WTC11 (cell line): ENCODE results near the gene CXCL11. TPM values are rescaled to one million over a fixed set of nuclear protein-coding genes. Genes with fewer than 3 reads are reported as not detected.

Experiments
- ATAC-seq: fragments of 200-7000 bp; cut with Tn5 transposase; 2 replicates; pipeline ENCODE4 v1.10.0; 2021; ENCODE audit warnings: mild to moderate bottlenecking, moderate library complexity
- CTCF ChIA-PET: fragments of 300-600 bp; sonication (Branson Sonifier 250); formaldehyde crosslinking; loops from one replicate; lab custom pipeline; 2021; ENCODE audit warnings: antibody characterized with exemption; lab: Charles Lee
- POLR2A ChIA-PET: fragments of 350-600 bp; sonication (Branson Sonifier 250); formaldehyde crosslinking; loops from one replicate; lab custom pipeline; 2021; ENCODE audit warnings: antibody characterized with exemption; lab: Charles Lee
- DNase-seq: peaks from one replicate; pipeline ENCODE4 v3.0.0; 2021; ENCODE audit warnings: low spot score
- H3K27ac Mint-ChIP-seq: 2 replicates; pipeline ENCODE4 v1.8.0; 2021; ENCODE audit warnings: mixed read lengths
- H3K27me3 Mint-ChIP-seq: 2 replicates; pipeline ENCODE4 v1.8.0; 2021; ENCODE audit warnings: low read depth, mild to moderate bottlenecking, moderate library complexity, mixed read lengths
- H3K36me3 Mint-ChIP-seq: 2 replicates; pipeline ENCODE4 v1.8.0; 2021; ENCODE audit warnings: mixed read lengths
- H3K4me1 Mint-ChIP-seq: 2 replicates; pipeline ENCODE4 v1.8.0; 2022; ENCODE audit warnings: mixed read lengths
- H3K4me3 Mint-ChIP-seq: 2 replicates; pipeline ENCODE4 v1.8.0; 2021; ENCODE audit warnings: mild to moderate bottlenecking, moderate library complexity, mixed read lengths
- H3K9me3 Mint-ChIP-seq: 2 replicates; pipeline ENCODE4 v1.8.0; 2021; ENCODE audit warnings: mixed read lengths
- CBFB ChIP-seq: sonication (generic); formaldehyde crosslinking; IDR thresholded peaks from 2 replicates; pipeline ENCODE4 v1.8.1; 2022; ENCODE audit warnings: mild to moderate bottlenecking, low read depth, missing genetic modification reagents
- CTCF ChIP-seq: fragments of 200-600 bp; IDR thresholded peaks from 2 replicates; pipeline ENCODE4 v1.8.0; 2022; ENCODE audit warnings: antibody characterized with exemption
- EMX1 ChIP-seq: fragments of 250-450 bp; sonication (Bioruptor Pico); IDR thresholded peaks from 2 replicates; pipeline ENCODE4 v1.8.0; 2021; ENCODE audit warnings: mild to moderate bottlenecking
- ESRRA ChIP-seq: sonication (generic); formaldehyde crosslinking; IDR thresholded peaks from 2 replicates; pipeline ENCODE4 v1.8.1; 2022; ENCODE audit warnings: mild to moderate bottlenecking, missing genetic modification reagents, borderline replicate concordance
- FOXK1 ChIP-seq: sonication (generic); formaldehyde crosslinking; IDR thresholded peaks from 2 replicates; pipeline ENCODE4 v1.8.0; 2022; ENCODE audit warnings: mild to moderate bottlenecking, moderate library complexity, missing genetic modification reagents
- IRF2 ChIP-seq: sonication (generic); formaldehyde crosslinking; IDR thresholded peaks from 2 replicates; pipeline ENCODE4 v1.8.0; 2022; ENCODE audit warnings: low read depth, missing genetic modification reagents, borderline replicate concordance
- JAZF1 ChIP-seq: fragments of 250-450 bp; sonication (Bioruptor Pico); IDR thresholded peaks from 2 replicates; pipeline ENCODE4 v1.9.0; 2021; ENCODE audit warnings: moderate library complexity, mild to moderate bottlenecking, inconsistent platforms
- NR2C2 ChIP-seq: sonication (generic); formaldehyde crosslinking; IDR thresholded peaks from 2 replicates; pipeline ENCODE4 v1.8.0; 2022; ENCODE audit warnings: mild to moderate bottlenecking, missing genetic modification reagents
- PRRX2 ChIP-seq: fragments of 250-450 bp; sonication (Bioruptor Pico); IDR thresholded peaks from 2 replicates; pipeline ENCODE4 v1.8.0; 2021; ENCODE audit warnings: mild to moderate bottlenecking
- RELA ChIP-seq: sonication (generic); formaldehyde crosslinking; IDR thresholded peaks from 2 replicates; pipeline ENCODE4 v1.8.1; 2022; ENCODE audit warnings: missing genetic modification reagents, mild to moderate bottlenecking, borderline replicate concordance
- SMAD4 ChIP-seq: sonication (generic); formaldehyde crosslinking; IDR thresholded peaks from 2 replicates; pipeline ENCODE4 v1.8.0; 2022; ENCODE audit warnings: mild to moderate bottlenecking, missing genetic modification reagents
- TEAD1 ChIP-seq: sonication (generic); formaldehyde crosslinking; IDR thresholded peaks from 2 replicates; pipeline ENCODE4 v1.8.0; 2022; ENCODE audit warnings: mild to moderate bottlenecking, missing genetic modification reagents
- TP53 ChIP-seq: sonication (generic); formaldehyde crosslinking; IDR thresholded peaks from 2 replicates; pipeline ENCODE4 v1.8.1; 2023; ENCODE audit warnings: mild to moderate bottlenecking, missing genetic modification reagents
- ZMAT4 ChIP-seq: fragments of 250-450 bp; sonication (Bioruptor Pico); IDR thresholded peaks from 2 replicates; pipeline ENCODE4 v1.9.0; 2021; ENCODE audit warnings: mild to moderate bottlenecking
- ZNF232 ChIP-seq: sonication (generic); formaldehyde crosslinking; IDR thresholded peaks from 2 replicates; pipeline ENCODE4 v1.8.0; 2022; ENCODE audit warnings: mild to moderate bottlenecking, missing genetic modification reagents
- ZNF396 ChIP-seq: fragments of 250-450 bp; sonication (Bioruptor Pico); IDR thresholded peaks from 2 replicates; pipeline ENCODE4 v1.8.0; 2021; ENCODE audit warnings: mild to moderate bottlenecking, moderate library complexity, borderline replicate concordance
- ZNF671 ChIP-seq: fragments of 250-450 bp; sonication (Bioruptor Pico); IDR thresholded peaks from 2 replicates; pipeline ENCODE4 v1.8.0; 2021; ENCODE audit warnings: mild to moderate bottlenecking
- total RNA-seq: library from RNA; stranded (reverse); gene quantifications from 3 replicates; pipeline ENCODE4 v1.2.3, GENCODE V29; 2021
- TF ChIP-seq, protein P1 (sequence below): sonication (generic); formaldehyde crosslinking; IDR thresholded peaks from 2 replicates; pipeline ENCODE4 v1.8.0; 2023; ENCODE audit warnings: missing genetic modification reagents
- TF ChIP-seq, protein P2 (sequence below): sonication (generic); formaldehyde crosslinking; IDR thresholded peaks from 2 replicates; pipeline ENCODE4 v1.8.1; 2023; ENCODE audit warnings: mild to moderate bottlenecking, missing genetic modification reagents
- TF ChIP-seq, protein P3 (sequence below): sonication (generic); formaldehyde crosslinking; IDR thresholded peaks from 2 replicates; pipeline ENCODE4 v1.8.0; 2022; ENCODE audit warnings: mild to moderate bottlenecking, missing genetic modification reagents
- TF ChIP-seq, protein P4 (sequence below): sonication (generic); formaldehyde crosslinking; IDR thresholded peaks from 2 replicates; pipeline ENCODE4 v1.8.1; 2023; ENCODE audit warnings: mild to moderate bottlenecking, moderate library complexity, missing genetic modification reagents
- TF ChIP-seq, protein P5 (sequence below): sonication (generic); formaldehyde crosslinking; IDR thresholded peaks from 2 replicates; pipeline ENCODE4 v1.8.1; 2022; ENCODE audit warnings: low read depth, missing genetic modification reagents, borderline replicate concordance
- TF ChIP-seq, protein P6 (sequence below): sonication (generic); formaldehyde crosslinking; IDR thresholded peaks from 2 replicates; pipeline ENCODE4 v1.8.1; 2023; ENCODE audit warnings: mild to moderate bottlenecking, missing genetic modification reagents, moderate library complexity
- TF ChIP-seq, protein P7 (sequence below): sonication (generic); formaldehyde crosslinking; IDR thresholded peaks from 2 replicates; pipeline ENCODE4 v1.8.0; 2022; ENCODE audit warnings: missing genetic modification reagents

The CXCL11 gene
- total RNA-seq, 1 experiment from 2014 or later: 0.20 TPM

- TF ChIP-seq SMAD4 (CRISPR knock-in tag) (no peak), ZNF232 (CRISPR knock-in tag) (no peak), PRRX2 (CRISPR knock-in tag) (no peak), CBFB (CRISPR knock-in tag) (no peak), ZNF671 (CRISPR knock-in tag) (no peak), IRF2 (CRISPR knock-in tag) (no peak), CTCF (no peak), RELA (CRISPR knock-in tag) (no peak), NR2C2 (no peak), ESRRA (CRISPR knock-in tag) (no peak), ZNF396 (no peak), FOXK1 (no peak), ZMAT4 (no peak), TP53 (no peak), TEAD1 (no peak)
- TF ChIP-seq, protein P1, sequence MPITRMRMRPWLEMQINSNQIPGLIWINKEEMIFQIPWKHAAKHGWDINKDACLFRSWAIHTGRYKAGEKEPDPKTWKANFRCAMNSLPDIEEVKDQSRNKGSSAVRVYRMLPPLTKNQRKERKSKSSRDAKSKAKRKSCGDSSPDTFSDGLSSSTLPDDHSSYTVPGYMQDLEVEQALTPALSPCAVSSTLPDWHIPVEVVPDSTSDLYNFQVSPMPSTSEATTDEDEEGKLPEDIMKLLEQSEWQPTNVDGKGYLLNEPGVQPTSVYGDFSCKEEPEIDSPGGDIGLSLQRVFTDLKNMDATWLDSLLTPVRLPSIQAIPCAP (CRISPR knock-in tag): no peak
- TF ChIP-seq, protein P2, sequence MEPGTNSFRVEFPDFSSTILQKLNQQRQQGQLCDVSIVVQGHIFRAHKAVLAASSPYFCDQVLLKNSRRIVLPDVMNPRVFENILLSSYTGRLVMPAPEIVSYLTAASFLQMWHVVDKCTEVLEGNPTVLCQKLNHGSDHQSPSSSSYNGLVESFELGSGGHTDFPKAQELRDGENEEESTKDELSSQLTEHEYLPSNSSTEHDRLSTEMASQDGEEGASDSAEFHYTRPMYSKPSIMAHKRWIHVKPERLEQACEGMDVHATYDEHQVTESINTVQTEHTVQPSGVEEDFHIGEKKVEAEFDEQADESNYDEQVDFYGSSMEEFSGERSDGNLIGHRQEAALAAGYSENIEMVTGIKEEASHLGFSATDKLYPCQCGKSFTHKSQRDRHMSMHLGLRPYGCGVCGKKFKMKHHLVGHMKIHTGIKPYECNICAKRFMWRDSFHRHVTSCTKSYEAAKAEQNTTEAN: no peak
- TF ChIP-seq, protein P3, sequence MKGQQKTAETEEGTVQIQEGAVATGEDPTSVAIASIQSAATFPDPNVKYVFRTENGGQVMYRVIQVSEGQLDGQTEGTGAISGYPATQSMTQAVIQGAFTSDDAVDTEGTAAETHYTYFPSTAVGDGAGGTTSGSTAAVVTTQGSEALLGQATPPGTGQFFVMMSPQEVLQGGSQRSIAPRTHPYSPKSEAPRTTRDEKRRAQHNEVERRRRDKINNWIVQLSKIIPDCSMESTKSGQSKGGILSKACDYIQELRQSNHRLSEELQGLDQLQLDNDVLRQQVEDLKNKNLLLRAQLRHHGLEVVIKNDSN: no peak
- TF ChIP-seq, protein P4, sequence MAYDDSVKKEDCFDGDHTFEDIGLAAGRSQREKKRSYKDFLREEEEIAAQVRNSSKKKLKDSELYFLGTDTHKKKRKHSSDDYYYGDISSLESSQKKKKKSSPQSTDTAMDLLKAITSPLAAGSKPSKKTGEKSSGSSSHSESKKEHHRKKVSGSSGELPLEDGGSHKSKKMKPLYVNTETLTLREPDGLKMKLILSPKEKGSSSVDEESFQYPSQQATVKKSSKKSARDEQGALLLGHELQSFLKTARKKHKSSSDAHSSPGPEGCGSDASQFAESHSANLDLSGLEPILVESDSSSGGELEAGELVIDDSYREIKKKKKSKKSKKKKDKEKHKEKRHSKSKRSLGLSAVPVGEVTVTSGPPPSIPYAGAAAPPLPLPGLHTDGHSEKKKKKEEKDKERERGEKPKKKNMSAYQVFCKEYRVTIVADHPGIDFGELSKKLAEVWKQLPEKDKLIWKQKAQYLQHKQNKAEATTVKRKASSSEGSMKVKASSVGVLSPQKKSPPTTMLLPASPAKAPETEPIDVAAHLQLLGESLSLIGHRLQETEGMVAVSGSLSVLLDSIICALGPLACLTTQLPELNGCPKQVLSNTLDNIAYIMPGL (CRISPR knock-in tag): no peak
- TF ChIP-seq, protein P5, sequence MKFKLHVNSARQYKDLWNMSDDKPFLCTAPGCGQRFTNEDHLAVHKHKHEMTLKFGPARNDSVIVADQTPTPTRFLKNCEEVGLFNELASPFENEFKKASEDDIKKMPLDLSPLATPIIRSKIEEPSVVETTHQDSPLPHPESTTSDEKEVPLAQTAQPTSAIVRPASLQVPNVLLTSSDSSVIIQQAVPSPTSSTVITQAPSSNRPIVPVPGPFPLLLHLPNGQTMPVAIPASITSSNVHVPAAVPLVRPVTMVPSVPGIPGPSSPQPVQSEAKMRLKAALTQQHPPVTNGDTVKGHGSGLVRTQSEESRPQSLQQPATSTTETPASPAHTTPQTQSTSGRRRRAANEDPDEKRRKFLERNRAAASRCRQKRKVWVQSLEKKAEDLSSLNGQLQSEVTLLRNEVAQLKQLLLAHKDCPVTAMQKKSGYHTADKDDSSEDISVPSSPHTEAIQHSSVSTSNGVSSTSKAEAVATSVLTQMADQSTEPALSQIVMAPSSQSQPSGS (CRISPR knock-in tag): no peak
- ATAC-seq (no peak), DNase-seq (no peak)
- Mint-ChIP-seq H3K27me3 (no peaks in the 10 kb centered on the region), H3K36me3 (no peaks in the 10 kb centered on the region), H3K27ac (no peak overlapping the region), H3K4me1 (no peaks in the 10 kb centered on the region), H3K9me3 (no peaks in the 10 kb centered on the region), H3K4me3 (no peak overlapping the region)
- POLR2A ChIA-PET: no interaction called here
- CTCF ChIA-PET: interaction anchor here (1.4 to 1.8 kb wide), 2 partner anchors 9 to 39 kb away, joined by 3 to 5 read pairs; no protein-coding TSS in a partner anchor
These were observed 729 bp downstream of the CXCL11 start for GRCh38 chr4:76035141-76035540.

DNA sequence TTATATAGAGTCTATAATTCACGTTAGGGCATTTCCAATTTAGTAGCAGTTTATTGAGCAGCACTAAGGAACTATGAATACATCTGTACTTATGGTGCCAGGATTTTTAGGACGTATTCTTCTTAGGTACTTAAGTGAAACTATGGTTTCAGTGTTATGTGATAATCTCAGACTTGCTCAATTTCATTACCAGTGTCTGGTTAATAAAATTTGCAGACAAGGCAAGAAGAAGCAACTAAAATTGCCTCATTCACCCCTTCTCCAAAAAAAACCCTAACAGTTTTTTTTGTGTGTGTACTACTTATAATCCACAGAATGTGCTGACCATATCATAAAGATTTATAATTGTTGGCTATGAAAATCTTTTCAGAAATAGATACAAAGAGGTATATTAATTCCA, 6.6 kb downstream of the CXCL11 start:
- H3K27ac Mint-ChIP-seq: no peak overlapping the region
- ATAC-seq (no peak), DNase-seq (no peak)
- H3K9me3 Mint-ChIP-seq: no peaks in the 10 kb centered on the region
- peaks cover 5% of the 10 kb centered on the region; the same call in 1 of the 2 replicates for H3K27me3 Mint-ChIP-seq
- no peak overlapping the region for H3K4me3 Mint-ChIP-seq
- no peaks in the 10 kb centered on the region for H3K4me1 Mint-ChIP-seq
- no peaks in the 10 kb centered on the region for H3K36me3 Mint-ChIP-seq
- ChIA-PET POLR2A (no interaction called here), CTCF (no interaction called here)
- no peak for TF ChIP-seq ZNF232 (CRISPR knock-in tag)
- no peak for TF ChIP-seq JAZF1 (CRISPR knock-in tag)
- TF ChIP-seq EMX1 (CRISPR knock-in tag): no peak
- TF ChIP-seq, protein P6, sequence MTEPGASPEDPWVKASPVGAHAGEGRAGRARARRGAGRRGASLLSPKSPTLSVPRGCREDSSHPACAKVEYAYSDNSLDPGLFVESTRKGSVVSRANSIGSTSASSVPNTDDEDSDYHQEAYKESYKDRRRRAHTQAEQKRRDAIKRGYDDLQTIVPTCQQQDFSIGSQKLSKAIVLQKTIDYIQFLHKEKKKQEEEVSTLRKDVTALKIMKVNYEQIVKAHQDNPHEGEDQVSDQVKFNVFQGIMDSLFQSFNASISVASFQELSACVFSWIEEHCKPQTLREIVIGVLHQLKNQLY (CRISPR knock-in tag): no peak
- TF ChIP-seq, protein P7, sequence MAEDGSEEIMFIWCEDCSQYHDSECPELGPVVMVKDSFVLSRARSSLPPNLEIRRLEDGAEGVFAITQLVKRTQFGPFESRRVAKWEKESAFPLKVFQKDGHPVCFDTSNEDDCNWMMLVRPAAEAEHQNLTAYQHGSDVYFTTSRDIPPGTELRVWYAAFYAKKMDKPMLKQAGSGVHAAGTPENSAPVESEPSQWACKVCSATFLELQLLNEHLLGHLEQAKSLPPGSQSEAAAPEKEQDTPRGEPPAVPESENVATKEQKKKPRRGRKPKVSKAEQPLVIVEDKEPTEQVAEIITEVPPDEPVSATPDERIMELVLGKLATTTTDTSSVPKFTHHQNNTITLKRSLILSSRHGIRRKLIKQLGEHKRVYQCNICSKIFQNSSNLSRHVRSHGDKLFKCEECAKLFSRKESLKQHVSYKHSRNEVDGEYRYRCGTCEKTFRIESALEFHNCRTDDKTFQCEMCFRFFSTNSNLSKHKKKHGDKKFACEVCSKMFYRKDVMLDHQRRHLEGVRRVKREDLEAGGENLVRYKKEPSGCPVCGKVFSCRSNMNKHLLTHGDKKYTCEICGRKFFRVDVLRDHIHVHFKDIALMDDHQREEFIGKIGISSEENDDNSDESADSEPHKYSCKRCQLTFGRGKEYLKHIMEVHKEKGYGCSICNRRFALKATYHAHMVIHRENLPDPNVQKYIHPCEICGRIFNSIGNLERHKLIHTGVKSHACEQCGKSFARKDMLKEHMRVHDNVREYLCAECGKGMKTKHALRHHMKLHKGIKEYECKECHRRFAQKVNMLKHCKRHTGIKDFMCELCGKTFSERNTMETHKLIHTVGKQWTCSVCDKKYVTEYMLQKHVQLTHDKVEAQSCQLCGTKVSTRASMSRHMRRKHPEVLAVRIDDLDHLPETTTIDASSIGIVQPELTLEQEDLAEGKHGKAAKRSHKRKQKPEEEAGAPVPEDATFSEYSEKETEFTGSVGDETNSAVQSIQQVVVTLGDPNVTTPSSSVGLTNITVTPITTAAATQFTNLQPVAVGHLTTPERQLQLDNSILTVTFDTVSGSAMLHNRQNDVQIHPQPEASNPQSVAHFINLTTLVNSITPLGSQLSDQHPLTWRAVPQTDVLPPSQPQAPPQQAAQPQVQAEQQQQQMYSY (CRISPR knock-in tag): no peak
